Neuron (in vitro differentiated cells): ENCODE results near the gene BICRA.

ENCODE experiments used
- H2AFZ ChIP-seq: one replicate; pipeline ENCODE4 v1.6.1; 2013; ENCODE audit warnings: low read depth, mild to moderate bottlenecking, inconsistent platforms, low read length, moderate library complexity
- H3K27me3 ChIP-seq: one replicate; pipeline ENCODE4 v1.6.1; 2013; ENCODE audit warnings: low read length; ENCODE audit not compliant: insufficient read depth
- H3K36me3 ChIP-seq: one replicate; pipeline ENCODE4 v1.6.1; 2013; ENCODE audit warnings: low read length; ENCODE audit not compliant: insufficient read depth
- H3K4me1 ChIP-seq: one replicate; pipeline ENCODE4 v1.6.1; 2013; ENCODE audit warnings: low read length; ENCODE audit not compliant: insufficient read depth
- H3K4me3 ChIP-seq: 2 replicates; pipeline ENCODE4 v1.5.1; 2013; ENCODE audit warnings: mild to moderate bottlenecking, low read length, moderate library complexity
- H3K9me3 ChIP-seq: one replicate; pipeline ENCODE4 v1.6.1; 2013; ENCODE audit warnings: low read length

Gene BICRA

GRCh38 chr19:47698631-47699359, 89.9 kb downstream of the BICRA start:
- H3K4me3 ChIP-seq: no peak overlapping the region
- H3K4me1 ChIP-seq: peaks cover 2% of the 10 kb centered on the region
- no peaks in the 10 kb centered on the region for H3K27me3 ChIP-seq
- H3K36me3 ChIP-seq: peaks cover 47% of the 10 kb centered on the region
- no peak overlapping the region for H2AFZ ChIP-seq
- H3K9me3 ChIP-seq: no peaks in the 10 kb centered on the region

- Histone ChIP-seq H3K4me3 (no peak overlapping the region), H3K4me1 (peaks cover 2% of the 10 kb centered on the region), H2AFZ (no peak overlapping the region), H3K9me3 (no peaks in the 10 kb centered on the region), H3K27me3 (no peaks in the 10 kb centered on the region), H3K36me3 (peaks cover 52% of the 10 kb centered on the region)
These were observed 90.5 kb downstream of the BICRA start for GRCh38 chr19:47699360-47699917.

- H3K27me3 ChIP-seq: no peaks in the 10 kb centered on the region
- H2AFZ ChIP-seq: no peak overlapping the region
- H3K9me3 ChIP-seq: no peaks in the 10 kb centered on the region
- H3K4me3 ChIP-seq: no peak overlapping the region
- peaks cover 43% of the 10 kb centered on the region for H3K36me3 ChIP-seq
- peaks cover 2% of the 10 kb centered on the region for H3K4me1 ChIP-seq
These were observed 92.2 kb downstream of the BICRA start for GRCh38 chr19:47700934-47701716.

- Histone ChIP-seq H3K36me3 (peaks cover 43% of the 10 kb centered on the region), H3K9me3 (no peaks in the 10 kb centered on the region), H3K4me1 (peaks cover 2% of the 10 kb centered on the region), H3K27me3 (no peaks in the 10 kb centered on the region), H3K4me3 (no peak overlapping the region), H2AFZ (no peak overlapping the region)
These were observed 93.0 kb downstream of the BICRA start for GRCh38 chr19:47701717-47702552.

GRCh38 chr19:47702671-47703070, 93.7 kb downstream of the BICRA start:
- Histone ChIP-seq H3K36me3 (peaks cover 43% of the 10 kb centered on the region), H3K4me1 (peaks cover 2% of the 10 kb centered on the region)

GRCh38 chr19:47703301-47703700, 94.4 kb downstream of the BICRA start:
- Histone ChIP-seq H3K9me3 (no peaks in the 10 kb centered on the region), H3K27me3 (no peaks in the 10 kb centered on the region), H3K4me3 (no peak overlapping the region), H2AFZ (no peak overlapping the region), H3K4me1 (no peaks in the 10 kb centered on the region), H3K36me3 (peaks cover 43% of the 10 kb centered on the region)

More at GRCh38 chr19:47702671-47703070, 93.7 kb downstream of the BICRA start:
- no peak overlapping the region for H2AFZ ChIP-seq
- H3K9me3 ChIP-seq: no peaks in the 10 kb centered on the region
- no peak overlapping the region for H3K4me3 ChIP-seq
- no peaks in the 10 kb centered on the region for H3K27me3 ChIP-seq

GRCh38 chr19:47704024-47704423, 95.1 kb downstream of the BICRA start:
- no peak overlapping the region for H2AFZ ChIP-seq
- no peaks in the 10 kb centered on the region for H3K9me3 ChIP-seq
- H3K27me3 ChIP-seq: no peaks in the 10 kb centered on the region
- peaks cover 39% of the 10 kb centered on the region for H3K36me3 ChIP-seq
- H3K4me3 ChIP-seq: no peak overlapping the region
- no peaks in the 10 kb centered on the region for H3K4me1 ChIP-seq

- Histone ChIP-seq H3K4me1 (no peaks in the 10 kb centered on the region), H3K27me3 (no peaks in the 10 kb centered on the region), H2AFZ (no peak overlapping the region), H3K4me3 (no peak overlapping the region), H3K9me3 (no peaks in the 10 kb centered on the region), H3K36me3 (peaks cover 36% of the 10 kb centered on the region)
These were observed 95.7 kb downstream of the BICRA start for GRCh38 chr19:47704656-47705055.

GRCh38 chr19:47707135-47707925, 98.4 kb downstream of the BICRA start:
- Histone ChIP-seq H3K36me3 (peaks cover 19% of the 10 kb centered on the region), H3K4me3 (no peak overlapping the region), H3K4me1 (no peaks in the 10 kb centered on the region), H2AFZ (no peak overlapping the region), H3K9me3 (no peaks in the 10 kb centered on the region), H3K27me3 (no peaks in the 10 kb centered on the region)

- H3K27me3 ChIP-seq: peaks cover 9% of the 10 kb centered on the region
- no peaks in the 10 kb centered on the region for H3K4me1 ChIP-seq
- H3K4me3 ChIP-seq: no peak overlapping the region
- no peak overlapping the region for H2AFZ ChIP-seq
- no peaks in the 10 kb centered on the region for H3K36me3 ChIP-seq
- H3K9me3 ChIP-seq: peaks cover 7% of the 10 kb centered on the region
These were observed 102.8 kb downstream of the BICRA start for GRCh38 chr19:47711652-47712242.

- Histone ChIP-seq H3K4me1 (no peaks in the 10 kb centered on the region), H3K9me3 (peaks cover 7% of the 10 kb centered on the region), H2AFZ (no peak within 1 kb of the TSS), H3K36me3 (no peaks in the 10 kb centered on the region), H3K4me3 (no peak within 1 kb of the TSS), H3K27me3 (peaks cover 9% of the 10 kb centered on the region)
These were observed 104.4 kb downstream of the BICRA start, which contains the start of gene EHD2 for GRCh38 chr19:47713046-47714021. Gene EHD2 (plus strand): TSS chr19:47713422. CDS start chr19:47716613, 3,191 bp downstream.
